ENCODE measurements around the gene STAM2.
"Not testable (repeated sequence)": the region's sequence is repeated elsewhere in the genome, so short reads cannot be mapped to it uniquely, and the experiment has no call there.

Gene STAM2

GRCh38 chr2:152175368-152176112 is at the start of gene STAM2:
TSS of gene STAM2 (minus strand) at chr2:152175763. CDS start at chr2:152175642, 121 bp downstream.
- DNase-seq = peak; percentile 61

- no peak for DNase-seq
Measured at GRCh38 chr2:152223977-152224376, 48.4 kb upstream of the STAM2 start.

GRCh38 chr2:152222975-152223637 is 47.5 kb upstream of the STAM2 start:
- DNase-seq = no peak

- DNase-seq = no peak
Measured at GRCh38 chr2:152221839-152222238, 46.3 kb upstream of the STAM2 start.

GRCh38 chr2:152219077-152219828 is 43.7 kb upstream of the STAM2 start:
- no peak for DNase-seq

GRCh38 chr2:152201466-152201830 is 25.9 kb upstream of the STAM2 start:
- DNase-seq = no peak

- DNase-seq = no peak
Measured at GRCh38 chr2:152200565-152201465, 25.3 kb upstream of the STAM2 start.

- DNase-seq = no peak
Measured at GRCh38 chr2:152200101-152200500, 24.5 kb upstream of the STAM2 start.

- DNase-seq = no peak
Measured at GRCh38 chr2:152198499-152198898, 22.9 kb upstream of the STAM2 start.

- not testable (repeated sequence) for DNase-seq
Measured at GRCh38 chr2:152197508-152198284, 22.1 kb upstream of the STAM2 start.

- peak; percentile 2 for DNase-seq
Measured at GRCh38 chr2:152189622-152190495, 14.3 kb upstream of the STAM2 start.

GRCh38 chr2:152186808-152187207 is 11.2 kb upstream of the STAM2 start:
- not testable (repeated sequence) for DNase-seq

- DNase-seq = no peak
Measured at GRCh38 chr2:152186262-152186661, 10.7 kb upstream of the STAM2 start.

- no peak for DNase-seq
Measured at GRCh38 chr2:152183401-152184073, 8.0 kb upstream of the STAM2 start.

- DNase-seq = not testable (repeated sequence)
Measured at GRCh38 chr2:152177667-152178066, 2.1 kb upstream of the STAM2 start.

- no peak for DNase-seq
Measured at GRCh38 chr2:152176113-152176714, 651 bp upstream of the STAM2 start.

- no peak for DNase-seq
Measured at GRCh38 chr2:152175012-152175367, 573 bp downstream of the STAM2 start.

- no peak for DNase-seq
Measured at GRCh38 chr2:152174574-152174973, 989 bp downstream of the STAM2 start.

- DNase-seq = no peak
Measured at GRCh38 chr2:152173831-152174230, 1.7 kb downstream of the STAM2 start.

Measured in NCI-H524 treated with DMSO at 0.1 percent for 48 hours (cell line).